BE2C (cell line): ENCODE results near the gene LPO.

ENCODE experiments used
- DNase-seq: peaks from one replicate; pipeline ENCODE4 v3.0.0-alpha.2; 2020
- H3K27me3 ChIP-seq: fragments of 250-450 bp; sonication (Bioruptor Pico); 2 replicates; pipeline ENCODE4 v1.5.1; 2020; ENCODE audit warnings: mild to moderate bottlenecking
- H3K36me3 ChIP-seq: fragments of 250-450 bp; sonication (Bioruptor Pico); 2 replicates; pipeline ENCODE4 v1.5.1; 2020; ENCODE audit warnings: mild to moderate bottlenecking
- H3K4me1 ChIP-seq: fragments of 250-450 bp; sonication (Bioruptor Pico); 2 replicates; pipeline ENCODE4 v1.5.1; 2020
- H3K4me3 ChIP-seq: 2 replicates; pipeline ENCODE4 v1.5.1; 2011; ENCODE audit warnings: low read depth, low read length
- H3K9me3 ChIP-seq: fragments of 250-450 bp; sonication (Bioruptor Pico); 2 replicates; pipeline ENCODE4 v1.5.1; 2020
- TF ChIP-seq, protein P1 (sequence below): IDR thresholded peaks from 2 replicates; pipeline ENCODE4 v1.5.1; 2012; ENCODE audit warnings: mild to moderate bottlenecking, low read depth, low read length

LPO gene

GRCh38 chr17:58253082-58253481, 14.7 kb downstream of the LPO start:
- Histone ChIP-seq H3K27me3 (peaks cover 58% of the 10 kb centered on the region), H3K36me3 (no peaks in the 10 kb centered on the region), H3K4me3 (no peak overlapping the region), H3K9me3 (peaks cover 4% of the 10 kb centered on the region; the same call in 1 of the 2 replicates), H3K4me1 (no peaks in the 10 kb centered on the region)
- DNase-seq: no peak
- TF ChIP-seq, protein P1, sequence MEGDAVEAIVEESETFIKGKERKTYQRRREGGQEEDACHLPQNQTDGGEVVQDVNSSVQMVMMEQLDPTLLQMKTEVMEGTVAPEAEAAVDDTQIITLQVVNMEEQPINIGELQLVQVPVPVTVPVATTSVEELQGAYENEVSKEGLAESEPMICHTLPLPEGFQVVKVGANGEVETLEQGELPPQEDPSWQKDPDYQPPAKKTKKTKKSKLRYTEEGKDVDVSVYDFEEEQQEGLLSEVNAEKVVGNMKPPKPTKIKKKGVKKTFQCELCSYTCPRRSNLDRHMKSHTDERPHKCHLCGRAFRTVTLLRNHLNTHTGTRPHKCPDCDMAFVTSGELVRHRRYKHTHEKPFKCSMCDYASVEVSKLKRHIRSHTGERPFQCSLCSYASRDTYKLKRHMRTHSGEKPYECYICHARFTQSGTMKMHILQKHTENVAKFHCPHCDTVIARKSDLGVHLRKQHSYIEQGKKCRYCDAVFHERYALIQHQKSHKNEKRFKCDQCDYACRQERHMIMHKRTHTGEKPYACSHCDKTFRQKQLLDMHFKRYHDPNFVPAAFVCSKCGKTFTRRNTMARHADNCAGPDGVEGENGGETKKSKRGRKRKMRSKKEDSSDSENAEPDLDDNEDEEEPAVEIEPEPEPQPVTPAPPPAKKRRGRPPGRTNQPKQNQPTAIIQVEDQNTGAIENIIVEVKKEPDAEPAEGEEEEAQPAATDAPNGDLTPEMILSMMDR: no peak

DNA sequence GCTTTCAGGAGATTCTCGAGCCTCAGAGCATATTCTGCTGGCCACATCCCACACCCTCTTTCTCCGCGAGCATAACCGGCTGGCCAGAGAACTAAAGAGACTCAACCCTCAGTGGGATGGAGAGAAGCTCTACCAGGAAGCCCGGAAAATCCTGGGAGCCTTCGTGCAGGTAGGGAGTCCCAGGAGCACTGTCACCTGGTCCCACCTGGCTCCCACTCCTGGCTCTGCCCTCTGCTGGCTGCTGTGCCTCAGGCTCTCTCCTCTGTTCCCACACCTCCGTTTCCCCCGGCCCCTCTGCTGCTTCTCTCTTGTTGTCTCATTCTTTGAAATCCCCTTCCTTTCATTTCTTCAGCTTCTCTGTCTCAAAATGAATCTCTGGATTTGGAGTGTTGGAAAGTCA, 16.4 kb downstream of the LPO start:
- H3K27me3 ChIP-seq: peaks cover 57% of the 10 kb centered on the region

DNA sequence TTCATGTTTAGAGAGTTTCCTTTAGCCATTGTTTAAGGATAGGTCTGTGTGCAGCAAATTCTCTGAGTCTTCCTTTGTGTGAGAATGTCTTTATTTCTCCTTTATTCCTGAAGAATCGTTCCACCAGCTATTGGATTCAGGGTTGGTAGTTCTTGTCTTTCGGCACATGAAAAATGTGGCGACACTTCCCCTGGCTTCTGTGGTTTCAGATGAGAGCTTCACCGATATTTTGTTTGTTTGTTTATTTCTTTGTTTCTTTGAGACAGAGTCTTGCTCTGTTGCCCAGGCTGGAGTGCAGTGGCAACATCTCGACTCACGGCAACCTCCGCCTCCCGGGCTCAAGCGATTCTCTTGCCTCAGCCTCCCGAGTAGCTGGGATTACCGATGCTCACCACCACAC, 23.8 kb downstream of the LPO start:
- no peak overlapping the region for H3K4me3 ChIP-seq
- H3K4me1 ChIP-seq: no peaks in the 10 kb centered on the region
- no peaks in the 10 kb centered on the region for H3K36me3 ChIP-seq
- TF ChIP-seq, protein P1: no peak
- H3K9me3 ChIP-seq: no peaks in the 10 kb centered on the region
- H3K27me3 ChIP-seq: peaks cover 82% of the 10 kb centered on the region
- no peak for DNase-seq

More for the DNA sequence above, 16.4 kb downstream of the LPO start:
- TF ChIP-seq, protein P1: 0 out of 2 replicates have a peak, but pooled peaks have one; percentile 19
- no peaks in the 10 kb centered on the region for H3K36me3 ChIP-seq
- DNase-seq: no peak
- H3K4me3 ChIP-seq: no peak overlapping the region
- no peaks in the 10 kb centered on the region for H3K4me1 ChIP-seq
- H3K9me3 ChIP-seq: peaks cover 4% of the 10 kb centered on the region; the same call in 1 of the 2 replicates

- no peak for DNase-seq
- TF ChIP-seq, protein P1: no peak
- peaks cover 68% of the 10 kb centered on the region for H3K27me3 ChIP-seq
- no peaks in the 10 kb centered on the region for H3K9me3 ChIP-seq
- H3K4me1 ChIP-seq: no peaks in the 10 kb centered on the region
- no peaks in the 10 kb centered on the region for H3K36me3 ChIP-seq
- H3K4me3 ChIP-seq: no peak overlapping the region
Measured at GRCh38 chr17:58263773-58264172, 25.4 kb downstream of the LPO start.

DNA sequence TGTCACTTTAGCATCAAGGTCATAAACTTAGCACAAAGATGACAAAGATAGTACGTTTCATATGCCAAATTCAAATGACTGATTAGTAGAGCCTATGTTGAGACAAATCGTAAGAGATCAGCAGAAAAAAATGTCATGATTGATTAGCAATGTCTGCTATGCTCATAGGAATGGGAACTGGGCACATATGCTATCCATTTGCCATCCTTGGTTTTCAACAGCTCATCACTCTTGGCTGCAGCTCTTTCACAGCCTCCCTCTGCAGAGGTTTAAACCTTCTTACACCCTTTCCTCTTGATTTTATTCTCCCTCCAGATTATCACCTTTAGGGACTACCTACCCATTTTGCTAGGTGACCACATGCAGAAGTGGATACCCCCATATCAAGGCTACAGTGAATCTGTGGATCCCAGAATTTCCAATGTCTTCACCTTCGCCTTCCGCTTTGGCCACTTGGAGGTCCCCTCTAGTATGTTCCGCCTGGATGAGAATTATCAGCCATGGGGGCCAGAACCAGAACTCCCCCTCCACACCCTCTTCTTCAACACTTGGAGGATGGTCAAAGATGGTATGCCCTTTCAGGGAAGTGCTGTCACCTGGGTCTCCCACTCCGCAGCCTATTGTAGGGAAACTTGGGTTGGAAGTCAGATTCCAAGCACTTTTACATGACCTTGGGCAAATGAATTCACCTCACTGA, 26.2 kb downstream of the LPO start:
- TF ChIP-seq, protein P1: no peak
- no peaks in the 10 kb centered on the region for H3K36me3 ChIP-seq
- no peaks in the 10 kb centered on the region for H3K4me1 ChIP-seq
- no peak for DNase-seq
- H3K27me3 ChIP-seq: peaks cover 62% of the 10 kb centered on the region
- no peaks in the 10 kb centered on the region for H3K9me3 ChIP-seq
- H3K4me3 ChIP-seq: no peak overlapping the region

DNA sequence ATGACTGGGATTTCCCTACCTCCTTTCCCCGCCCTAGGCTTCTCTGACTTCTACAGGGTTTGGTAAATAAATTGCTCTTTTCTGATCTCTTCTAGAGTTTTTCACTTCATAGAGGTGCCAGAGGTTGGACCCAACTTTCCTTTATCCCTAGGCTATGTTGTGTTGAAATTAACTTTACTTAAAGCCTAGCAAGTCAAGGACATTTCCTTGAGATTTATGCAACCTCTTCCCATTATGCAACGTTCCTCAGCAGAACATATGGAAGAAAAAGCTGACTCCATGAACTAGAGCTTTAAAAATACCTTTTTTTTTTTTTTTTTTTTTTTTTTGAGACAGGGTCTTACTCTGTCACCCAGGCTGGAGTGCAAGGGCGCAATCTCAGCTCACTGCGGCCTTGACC, 26.9 kb downstream of the LPO start:
- DNase-seq: no peak
- Histone ChIP-seq H3K36me3 (no peaks in the 10 kb centered on the region), H3K4me3 (no peak overlapping the region), H3K27me3 (peaks cover 55% of the 10 kb centered on the region), H3K9me3 (no peaks in the 10 kb centered on the region), H3K4me1 (no peaks in the 10 kb centered on the region)
- TF ChIP-seq, protein P1: no peak
